DMS79 treated with DMSO at 0.1 percent for 48 hours (cell line): ENCODE results near the gene ZP3.
"Not testable (repeated sequence)": the region's sequence is repeated elsewhere in the genome, so short reads cannot be mapped to it uniquely, and the experiment has no call there.

ENCODE experiments used
- DNase-seq: peaks from one replicate; lab custom pipeline; 2025; lab: John Stamatoyannopoulos, UW

The ZP3 gene

GRCh38 chr7:76405738-76406137 lies 19.0 kb upstream of the ZP3 start:
- DNase-seq: no peak

- DNase-seq: no peak
Measured at GRCh38 chr7:76407718-76408117, 17.0 kb upstream of the ZP3 start.

GRCh38 chr7:76408121-76408560 lies 16.6 kb upstream of the ZP3 start:
- DNase-seq: no peak

GRCh38 chr7:76409537-76409936 lies 15.2 kb upstream of the ZP3 start, which contains the start of gene SSC4D:
Gene SSC4D, minus strand, starts transcription at chr7:76409697. Its CDS starts 5,258 bp downstream, at chr7:76404439.
- no peak for DNase-seq

GRCh38 chr7:76411626-76412025 lies 13.1 kb upstream of the ZP3 start:
- DNase-seq: no peak

GRCh38 chr7:76412249-76412648 lies 12.5 kb upstream of the ZP3 start:
- no peak for DNase-seq

GRCh38 chr7:76417654-76418310 lies 7.0 kb upstream of the ZP3 start:
- not testable (repeated sequence) for DNase-seq

GRCh38 chr7:76421097-76421496 lies 3.7 kb upstream of the ZP3 start:
- DNase-seq: not testable (repeated sequence)

- no peak for DNase-seq
Measured at GRCh38 chr7:76423666-76424412, 911 bp upstream of the ZP3 start.

GRCh38 chr7:76425156-76425555 lies 406 bp downstream of the ZP3 start:
- DNase-seq: no peak

- DNase-seq: not testable (repeated sequence)
Measured at GRCh38 chr7:76425558-76425957, 808 bp downstream of the ZP3 start.

GRCh38 chr7:76426246-76426645 lies 1.5 kb downstream of the ZP3 start:
- DNase-seq: no peak

GRCh38 chr7:76427635-76428034 lies 2.9 kb downstream of the ZP3 start:
- DNase-seq: no peak

GRCh38 chr7:76428149-76428823 lies 3.5 kb downstream of the ZP3 start:
- no peak for DNase-seq

- DNase-seq: no peak
Measured at GRCh38 chr7:76428868-76429805, 4.4 kb downstream of the ZP3 start.

- no peak for DNase-seq
Measured at GRCh38 chr7:76430211-76430610, 5.5 kb downstream of the ZP3 start.

GRCh38 chr7:76430836-76431235 lies 6.1 kb downstream of the ZP3 start:
- DNase-seq: no peak

GRCh38 chr7:76437873-76438272 lies 13.1 kb downstream of the ZP3 start:
- peak; percentile 64 for DNase-seq

- not testable (repeated sequence) for DNase-seq
Measured at GRCh38 chr7:76439120-76439888, 14.6 kb downstream of the ZP3 start.

- not testable (repeated sequence) for DNase-seq
Measured at GRCh38 chr7:76440404-76440803, 15.7 kb downstream of the ZP3 start.

- not testable (repeated sequence) for DNase-seq
Measured at GRCh38 chr7:76441792-76442191, 17.0 kb downstream of the ZP3 start.
